UCSD-AML1 (cell line): ENCODE results near the gene ITGB7.
A peak's percentile ranks its signal among the peaks of the same experiment; 100 is the strongest.

ENCODE experiments used
- DNase-seq: peaks from one replicate; lab custom pipeline; 2025; ENCODE audit not compliant: unreplicated experiment; lab: John Stamatoyannopoulos, UW

ITGB7 gene

DNA sequence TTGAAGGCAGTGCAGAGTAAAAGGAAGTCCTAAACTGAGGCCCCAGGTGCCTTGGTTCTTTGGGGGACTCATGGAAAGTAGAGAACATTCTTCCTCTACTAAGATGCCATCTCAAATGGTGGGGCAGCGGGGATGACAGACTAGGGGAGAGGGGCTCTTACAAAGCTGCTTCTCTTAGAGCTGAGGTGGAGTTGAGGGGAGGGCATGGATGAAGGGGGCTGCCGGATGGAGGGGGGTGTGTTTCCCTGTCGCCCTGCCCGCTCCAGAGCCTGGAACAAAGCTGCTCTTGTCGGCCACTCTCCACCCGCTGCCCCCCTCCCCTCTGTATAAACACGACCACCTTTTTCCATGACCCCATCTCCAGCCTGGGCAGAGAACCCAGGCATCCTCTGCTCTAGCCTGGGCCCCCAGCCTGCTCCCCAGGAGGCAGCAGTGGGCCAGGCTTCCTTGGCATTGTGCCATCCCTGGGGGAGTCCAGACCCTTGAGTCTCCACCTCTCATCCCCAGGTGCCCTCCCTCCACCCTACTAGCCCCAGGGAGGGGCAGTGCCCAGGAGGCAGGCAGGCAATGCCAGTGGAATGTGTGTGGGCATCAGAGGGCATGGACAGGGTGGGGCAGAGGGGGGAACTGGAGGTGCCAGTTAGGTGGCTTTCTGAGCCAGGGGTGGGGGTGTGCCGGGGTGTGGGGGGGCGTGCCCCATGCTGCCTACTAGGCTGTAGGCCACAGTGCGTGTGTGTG lies 23.2 kb upstream of the ITGB7 start:
- no peak for DNase-seq

DNA sequence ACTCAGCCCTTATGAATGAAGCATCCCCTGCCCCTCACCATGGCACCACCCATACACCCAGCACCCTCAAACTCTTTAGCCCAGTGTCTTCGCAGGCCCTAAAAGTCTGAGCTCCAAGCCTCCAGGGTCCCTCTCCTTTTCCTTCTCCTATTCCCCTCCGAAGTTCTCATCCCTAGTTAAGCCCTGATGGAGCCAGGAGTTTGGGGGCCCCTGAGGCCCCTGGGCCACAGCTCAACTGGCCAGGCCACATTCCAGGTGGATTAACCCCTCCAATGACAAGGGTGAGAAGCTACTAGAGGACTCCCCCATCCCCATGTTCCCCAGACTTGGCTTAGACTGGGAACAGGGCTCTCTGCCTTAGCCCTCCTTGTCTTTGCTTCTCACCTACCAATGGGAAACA lies 22.4 kb upstream of the ITGB7 start:
- DNase-seq = no peak

DNA sequence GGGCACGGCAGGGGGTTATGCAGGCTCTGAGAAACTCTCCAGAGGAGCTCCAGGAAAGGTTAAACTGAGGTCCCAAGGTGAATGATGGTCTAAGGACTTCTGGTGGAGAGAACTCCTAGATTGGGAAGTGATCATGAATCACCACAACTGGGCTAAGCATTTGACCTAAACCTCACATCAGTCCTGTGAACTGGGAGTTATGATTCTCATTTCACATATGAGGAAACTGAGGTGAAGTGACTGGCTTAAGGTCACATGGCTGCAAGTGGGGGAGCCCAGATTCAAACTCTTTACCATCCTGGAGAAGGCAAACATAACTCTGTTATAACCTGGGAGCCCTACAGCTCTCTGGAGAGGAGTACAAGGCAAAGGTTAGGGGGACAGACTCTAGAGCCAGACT lies 20.8 kb upstream of the ITGB7 start:
- no peak for DNase-seq

DNA sequence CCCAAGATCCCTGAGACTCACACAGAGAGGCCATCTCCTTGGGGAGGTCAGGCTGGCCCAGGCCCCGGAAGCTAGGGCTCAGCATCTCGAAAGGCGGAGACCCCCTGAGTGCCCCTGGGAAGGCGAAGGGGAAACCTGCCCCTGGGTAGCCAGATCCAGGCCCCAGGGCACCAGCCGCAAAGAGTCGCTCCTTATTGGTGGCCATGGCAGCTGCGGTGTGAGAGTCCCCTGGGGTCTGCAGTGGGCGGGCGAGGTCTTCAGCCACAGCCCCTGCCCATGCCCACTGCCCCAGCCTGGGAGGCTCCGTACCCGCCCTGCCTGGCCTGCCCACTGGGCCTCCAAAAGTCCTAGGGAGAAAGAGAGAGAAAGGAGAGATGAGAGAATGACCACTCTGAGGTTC lies 20.3 kb upstream of the ITGB7 start:
- no peak for DNase-seq

DNA sequence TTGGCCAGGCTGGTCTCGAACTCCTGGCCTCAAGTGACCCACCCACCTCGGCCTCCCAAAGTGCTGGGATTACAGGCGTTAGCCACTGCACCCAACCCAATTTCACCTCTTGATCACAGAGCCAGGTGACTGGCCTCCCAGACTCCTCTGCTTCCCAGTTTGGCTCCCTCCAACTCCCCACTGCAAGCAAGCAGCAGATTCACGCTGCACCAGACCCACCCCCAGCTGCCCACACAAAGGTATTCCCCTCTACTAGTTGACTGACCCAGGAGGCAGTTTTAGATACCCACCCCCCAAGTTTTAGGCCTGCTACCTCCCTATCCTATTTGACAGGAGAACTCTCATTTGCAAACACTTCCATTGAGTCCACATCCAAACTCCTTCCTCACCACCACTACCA lies 19.8 kb upstream of the ITGB7 start:
- DNase-seq = no peak

DNA sequence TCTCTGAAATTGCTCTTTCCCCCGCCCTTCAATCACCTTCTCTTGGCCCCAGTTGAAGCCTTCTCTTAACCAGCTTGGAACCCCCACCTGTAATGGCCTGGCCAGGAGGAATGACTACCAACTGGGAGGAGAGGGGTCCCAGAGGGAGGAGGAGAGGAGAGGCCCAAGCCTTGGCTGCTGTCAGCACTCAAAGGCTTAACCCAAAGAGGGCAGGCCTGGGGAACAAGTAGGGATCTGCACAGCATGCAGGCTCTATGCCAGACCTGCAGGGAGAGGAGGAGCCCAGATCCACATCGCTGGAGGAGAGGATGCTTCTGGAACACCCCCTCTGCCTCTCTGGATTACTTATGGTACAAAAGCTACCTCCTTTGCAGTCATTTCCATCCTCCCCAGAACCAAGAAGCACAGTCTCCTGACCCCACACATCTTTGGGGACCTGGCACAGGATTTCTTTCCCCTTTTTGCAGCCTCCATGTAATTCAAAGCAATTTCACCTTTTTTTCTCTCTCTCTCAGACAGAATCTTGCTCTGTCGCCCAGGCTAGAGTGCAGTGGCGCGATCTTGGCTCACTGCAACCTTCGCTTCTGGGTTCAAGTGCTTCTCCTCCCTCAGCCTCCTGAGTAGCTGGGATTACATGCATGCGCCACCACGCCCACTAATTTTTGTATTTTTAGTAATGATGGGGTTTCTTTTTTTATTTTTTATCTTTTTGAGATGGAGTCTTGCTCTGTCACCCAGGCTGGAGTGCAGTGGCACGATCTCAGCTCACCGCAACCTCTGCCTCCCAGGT lies 18.8 kb upstream of the ITGB7 start:
- no peak for DNase-seq

DNA sequence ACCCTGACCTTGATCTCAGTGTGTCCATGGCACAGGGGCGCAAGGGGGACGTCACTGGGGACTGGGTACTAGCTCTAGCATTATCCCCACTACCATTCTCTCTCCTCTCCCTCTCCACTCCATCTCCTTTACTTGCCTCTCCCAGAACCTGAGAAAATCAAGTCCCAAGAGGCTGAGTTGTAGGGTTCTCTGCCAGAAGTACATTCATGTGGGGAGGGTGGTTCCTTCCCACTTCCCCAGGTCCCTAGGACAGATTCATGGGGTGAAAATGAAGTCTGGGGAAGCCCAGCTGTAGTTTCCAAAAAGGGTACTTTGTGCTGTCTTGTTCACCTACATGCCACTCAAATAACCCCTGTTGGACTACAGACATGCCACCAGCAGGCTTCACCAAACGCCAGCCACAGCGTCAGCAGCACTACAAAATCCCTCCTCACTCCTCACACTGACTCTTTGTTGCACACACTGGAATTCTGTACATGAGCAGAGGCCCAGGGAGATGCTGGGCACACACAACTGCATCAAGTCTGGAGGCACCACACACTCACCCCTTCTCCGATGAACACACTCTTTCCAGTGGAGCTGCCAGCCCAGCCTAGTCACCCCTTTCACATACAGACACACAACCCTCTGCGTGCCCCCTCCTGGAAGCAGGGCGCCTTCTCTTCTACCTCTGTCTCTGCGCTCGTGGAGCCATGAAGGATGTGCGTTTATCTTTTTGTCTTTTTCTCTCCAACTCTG lies 18.0 kb upstream of the ITGB7 start:
- no peak for DNase-seq

DNA sequence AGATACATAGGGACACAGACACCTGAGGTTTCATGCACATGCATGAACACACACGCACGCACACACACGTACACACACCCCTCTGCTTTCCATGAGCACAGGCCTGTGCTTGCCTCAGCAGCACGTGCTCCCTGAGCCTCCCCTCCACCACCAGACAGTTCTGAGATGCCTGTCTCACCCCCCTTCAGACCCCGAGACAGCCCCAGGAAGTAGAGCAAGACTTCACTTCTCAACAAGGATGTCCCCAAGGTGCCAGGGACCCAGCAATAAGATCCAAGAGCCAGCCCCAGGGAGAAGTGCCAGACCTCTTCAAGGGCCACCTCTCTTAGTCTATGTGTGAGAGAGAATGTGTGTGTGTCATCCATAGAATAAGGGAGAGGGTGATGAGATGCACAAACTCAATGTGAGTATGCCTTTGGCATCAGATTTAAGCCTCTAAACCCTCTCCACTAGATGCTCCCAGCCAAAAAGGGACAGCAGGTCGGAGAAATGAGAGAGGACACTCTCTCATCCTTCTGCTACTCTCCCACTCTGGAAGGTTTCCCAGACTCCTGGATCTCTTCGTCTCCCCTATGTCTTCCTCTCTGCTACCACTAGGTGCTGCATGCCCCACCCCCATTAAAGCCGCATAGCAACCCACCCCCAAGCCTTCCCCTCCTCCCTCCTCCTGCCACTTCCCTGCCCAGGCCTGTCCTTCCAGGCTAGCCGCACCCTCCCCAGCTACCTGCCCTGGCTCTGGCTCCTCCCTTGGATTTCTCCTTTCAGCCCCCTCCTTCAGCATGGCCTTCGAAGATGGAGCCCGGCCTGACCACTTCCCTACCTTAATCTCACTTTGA lies 17.2 kb upstream of the ITGB7 start:
- DNase-seq = no peak

DNA sequence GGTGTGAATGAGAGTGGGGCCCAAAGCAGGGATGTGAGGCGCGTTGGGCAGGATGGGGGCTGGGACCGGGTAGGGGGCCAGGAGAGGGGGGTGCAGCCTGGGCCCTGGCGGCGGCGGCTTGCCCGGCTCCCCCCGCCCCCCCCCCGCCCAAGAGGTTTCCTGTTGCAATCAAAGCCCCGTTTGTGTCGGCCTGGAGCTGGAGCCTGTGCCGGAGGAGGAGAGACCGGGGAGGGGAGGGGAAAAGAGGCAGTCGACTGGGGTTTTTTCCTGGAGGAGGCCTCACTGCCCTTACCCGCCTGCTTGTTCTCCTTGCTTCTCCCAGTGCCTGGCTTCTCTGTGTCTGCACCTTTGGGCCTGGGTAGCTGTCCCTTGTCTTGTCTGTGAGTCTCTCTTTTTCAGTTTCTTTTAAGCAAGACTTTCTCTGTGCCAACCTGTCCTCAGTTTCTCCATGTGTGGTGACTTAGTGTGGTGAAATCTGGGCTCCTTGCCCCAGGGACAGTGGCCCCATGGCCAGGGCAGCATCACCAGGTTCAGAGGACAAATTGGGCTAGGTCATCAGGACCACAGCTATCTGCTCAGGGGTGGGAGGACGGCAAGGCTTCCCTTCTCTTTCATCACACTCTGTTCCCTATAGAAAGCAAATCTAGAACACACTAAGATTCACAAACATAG lies 16.5 kb upstream of the ITGB7 start:
- peak; percentile 43 for DNase-seq

DNA sequence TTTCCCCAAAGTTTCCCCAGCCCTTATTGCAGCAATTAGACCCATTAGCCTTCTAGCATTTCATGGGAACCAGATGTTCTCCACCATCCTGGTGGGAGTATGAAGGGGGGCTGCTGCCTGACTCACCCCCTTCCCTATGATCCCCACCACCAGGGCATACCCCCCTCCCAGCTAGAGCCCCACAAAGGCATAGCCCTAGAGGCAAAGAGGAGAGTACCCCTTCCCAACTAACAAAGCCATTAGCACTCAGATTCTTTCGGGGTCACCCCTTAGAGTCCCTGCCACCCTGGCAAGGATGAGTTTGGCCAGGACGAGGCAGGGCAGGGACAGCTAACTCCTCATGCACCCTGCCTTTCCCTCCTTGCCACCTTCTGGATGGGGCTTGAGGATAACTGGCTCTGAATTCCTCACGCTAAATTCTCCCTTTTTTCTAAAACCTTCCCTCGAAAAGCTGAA lies 15.8 kb upstream of the ITGB7 start:
- DNase-seq = no peak

DNA sequence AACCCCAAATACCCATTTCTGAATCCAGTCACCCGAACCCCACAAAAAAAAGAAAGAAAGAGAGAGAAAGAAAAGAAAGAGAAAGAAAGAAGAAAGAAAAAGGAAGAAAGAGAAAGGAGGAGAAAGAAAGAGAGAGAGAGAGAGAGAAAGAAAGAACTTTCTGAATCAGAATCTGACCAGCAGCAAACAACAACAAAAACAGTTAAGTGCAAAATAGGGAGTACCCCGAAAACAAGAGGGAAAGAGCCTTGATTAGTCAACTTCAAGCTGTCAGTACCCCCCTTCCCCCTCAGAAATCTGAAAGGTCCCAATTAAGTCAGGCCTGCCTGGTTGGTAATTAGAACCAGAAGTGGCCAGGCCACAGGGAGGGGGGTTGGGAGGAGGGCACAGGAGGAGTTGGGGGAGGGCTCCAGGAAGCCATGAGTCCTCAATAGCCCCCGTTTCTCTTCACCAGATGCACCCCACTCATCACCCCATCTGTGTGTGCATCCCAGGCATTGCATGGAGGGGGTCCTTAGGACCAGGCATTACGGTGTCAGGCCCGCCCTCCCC lies 15.2 kb upstream of the ITGB7 start:
- DNase-seq = no peak

DNA sequence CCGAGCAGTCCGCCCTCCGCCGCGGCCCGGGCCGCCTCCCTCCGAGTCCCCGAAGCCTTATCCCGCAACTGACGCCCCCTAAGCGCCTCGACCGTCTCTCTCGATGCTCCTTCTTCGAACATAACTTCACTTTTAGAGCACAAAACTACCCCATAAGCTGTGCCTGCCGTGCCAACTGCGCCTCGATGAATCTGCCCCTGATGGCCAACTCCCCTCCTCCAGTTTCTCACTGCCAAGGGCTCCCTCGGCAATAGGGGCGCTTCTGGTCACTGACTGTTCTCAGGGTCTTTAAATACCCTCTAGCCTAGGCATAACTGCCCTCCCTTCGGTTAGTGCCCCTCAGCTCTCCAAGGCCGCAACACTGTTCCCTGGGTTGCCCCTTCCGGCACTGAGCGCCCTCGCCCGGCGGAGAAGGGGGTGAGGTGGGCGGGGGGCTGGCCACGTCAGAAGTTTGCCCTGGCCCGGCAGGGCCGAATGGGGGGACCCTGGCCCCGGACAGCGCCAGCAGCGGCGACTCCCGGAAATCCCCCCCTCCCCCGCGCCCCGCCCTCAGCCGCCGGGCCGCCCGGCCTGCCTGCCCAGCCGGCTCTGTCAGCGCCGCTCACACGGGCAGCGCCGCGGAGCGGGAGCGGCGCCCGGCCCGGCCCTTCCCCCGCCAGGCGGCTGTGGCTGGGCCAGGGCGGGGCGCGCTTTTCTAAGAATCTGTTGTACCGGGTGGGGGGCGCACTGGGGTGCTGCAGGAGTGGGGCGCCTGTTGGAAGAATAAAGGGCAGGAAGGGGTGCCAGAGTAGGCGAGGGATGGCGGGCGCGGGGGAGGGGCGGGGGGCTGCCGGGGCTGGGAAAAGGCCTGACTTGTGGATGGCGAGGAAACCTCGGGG lies 14.4 kb upstream of the ITGB7 start:
- peak; percentile 79 for DNase-seq

DNA sequence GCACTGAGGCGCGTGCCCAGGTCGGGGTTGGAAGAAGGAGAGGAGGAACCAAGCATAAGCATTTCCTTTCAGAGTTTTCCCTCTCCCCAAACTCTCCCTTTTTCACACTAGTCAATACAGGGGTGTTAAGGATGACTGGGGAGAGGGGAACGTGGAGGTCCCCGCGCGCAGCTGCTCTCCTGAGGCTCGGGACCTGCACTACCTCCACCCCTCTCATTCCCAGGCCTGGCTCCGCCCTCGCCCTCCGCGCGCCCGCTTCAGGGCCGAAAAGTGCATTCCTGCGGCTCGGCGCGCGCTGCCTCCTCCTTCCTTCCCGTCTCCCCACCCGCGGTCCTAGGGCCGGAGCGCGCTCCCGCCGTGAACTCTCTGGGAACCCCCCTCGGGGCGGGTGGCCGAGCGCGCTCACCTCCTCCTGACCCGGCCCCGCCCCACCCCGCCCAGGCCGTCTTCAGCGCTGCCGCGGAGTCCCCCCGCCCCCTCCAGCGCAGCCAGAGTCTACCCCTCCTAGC lies 13.7 kb upstream of the ITGB7 start:
- DNase-seq = peak; percentile 93

DNA sequence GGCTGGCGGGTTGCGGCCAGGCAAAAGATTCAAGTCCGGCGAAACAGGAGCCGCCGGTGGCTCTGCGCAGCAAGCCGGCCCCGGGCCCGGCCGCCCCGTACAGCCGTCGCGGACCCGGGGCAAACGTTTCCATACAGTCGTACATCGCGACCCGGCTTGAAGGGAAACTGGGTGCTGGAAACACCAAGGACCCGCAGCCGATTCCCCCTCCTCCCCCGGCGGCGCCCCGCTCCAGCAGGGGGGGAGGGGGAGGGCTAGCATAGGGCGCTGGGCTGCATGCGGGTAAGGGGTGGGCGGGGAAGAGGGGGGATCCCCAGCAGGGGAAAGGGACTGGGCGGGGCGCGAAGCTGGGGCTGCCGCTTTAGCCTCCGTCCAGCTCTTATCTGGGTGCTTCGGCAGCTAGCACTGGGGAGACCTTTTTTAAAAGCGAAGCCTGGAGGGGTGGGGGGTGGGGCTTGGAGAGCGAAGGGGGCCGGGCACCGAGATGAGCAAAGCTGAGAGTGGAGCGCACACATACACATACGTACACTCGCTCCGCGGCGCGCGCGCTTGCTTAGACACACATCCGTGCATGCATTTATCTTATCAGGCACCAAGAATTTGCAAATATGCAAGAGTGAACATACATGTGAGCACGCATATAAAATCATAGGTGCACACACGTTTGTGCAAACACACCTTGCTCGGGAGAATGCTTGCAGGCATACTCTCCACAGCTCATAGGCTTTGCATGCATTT lies 13.1 kb upstream of the ITGB7 start:
- peak; percentile 68 for DNase-seq

DNA sequence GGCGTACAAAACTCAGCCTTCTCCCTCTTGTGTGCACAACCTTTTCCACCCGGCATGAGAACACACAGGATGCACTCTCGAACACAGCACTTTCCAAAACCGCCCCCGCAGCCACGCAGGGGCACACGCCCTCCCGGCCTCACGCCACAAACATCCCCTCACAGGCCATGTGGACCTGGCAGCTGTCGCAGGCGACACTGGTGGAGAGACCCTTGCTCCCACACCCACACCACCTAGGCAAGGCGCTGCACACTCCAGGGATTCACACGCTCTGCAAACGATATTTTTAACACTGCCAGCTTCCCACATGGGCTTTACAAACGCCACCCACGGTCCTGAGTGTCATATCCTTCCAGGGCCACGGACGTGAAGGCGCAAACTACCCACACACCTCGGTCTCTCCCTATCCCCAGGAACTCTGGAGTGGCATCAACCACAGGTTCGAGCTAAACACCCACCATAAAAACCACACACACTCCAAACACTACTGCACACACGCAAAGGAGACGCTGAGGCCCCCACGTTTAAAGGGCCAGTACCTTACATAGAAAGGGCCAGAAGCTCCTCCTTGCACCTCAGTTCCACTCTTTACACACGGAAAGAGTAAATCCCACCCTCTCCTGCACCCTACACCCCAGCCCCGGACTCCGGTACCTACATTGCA lies 12.4 kb upstream of the ITGB7 start:
- peak; percentile 69 for DNase-seq

DNA sequence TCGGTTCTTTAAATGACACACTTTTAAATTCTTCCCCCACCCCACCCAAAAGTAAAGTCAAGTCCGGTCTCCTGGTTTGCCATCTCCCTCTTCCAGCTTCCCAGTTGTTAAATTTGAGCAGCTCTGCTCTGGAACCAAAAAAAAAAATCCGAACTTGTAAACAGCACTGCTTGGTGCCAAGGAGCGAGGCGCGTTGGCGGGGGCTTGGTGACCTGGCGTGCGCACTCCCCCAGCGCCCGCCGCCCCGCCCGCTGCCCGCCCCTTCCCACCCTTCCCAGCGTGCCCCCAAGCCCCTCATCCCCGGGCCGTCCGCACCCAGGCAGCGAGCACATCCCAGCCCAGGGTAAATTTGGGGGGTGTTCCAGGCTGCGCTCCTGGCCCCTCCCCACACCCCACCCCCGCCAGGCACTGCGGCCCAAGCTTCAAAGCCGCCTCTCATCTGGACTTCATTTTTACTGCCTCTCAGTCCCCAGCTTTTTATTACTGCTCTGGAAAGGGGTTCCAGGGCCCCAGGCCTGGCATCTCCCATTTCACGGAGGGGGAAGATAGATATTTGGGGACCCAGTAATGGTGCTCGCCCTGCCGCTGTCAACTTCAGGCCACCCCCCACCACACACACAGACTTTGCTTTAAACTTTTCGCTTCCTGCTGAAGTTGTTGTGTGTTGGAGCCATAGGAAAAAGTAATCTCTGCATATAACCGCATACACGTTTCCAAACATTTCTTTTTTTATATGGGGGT lies 11.7 kb upstream of the ITGB7 start:
- DNase-seq = no peak

DNA sequence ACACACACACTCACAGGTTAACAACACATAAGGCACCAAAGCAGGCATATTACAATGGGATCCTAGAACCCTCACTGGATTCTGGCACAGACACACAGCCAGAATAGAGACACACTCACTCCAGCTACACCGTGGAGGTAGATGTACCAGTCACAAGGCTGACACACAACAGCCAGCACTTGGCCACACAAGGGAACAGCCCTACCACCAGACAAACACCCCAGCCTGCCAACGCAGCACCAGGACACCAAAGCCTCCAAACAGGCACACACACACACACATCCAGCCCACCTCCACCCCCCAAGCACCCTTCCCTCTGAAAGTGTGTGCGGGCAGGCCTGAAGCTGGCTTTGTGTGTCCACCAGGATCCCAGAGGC lies 10.9 kb upstream of the ITGB7 start:
- DNase-seq = no peak
